Esophagus squamous epithelium (tissue), 4 donors: ENCODE measurements around the gene KCNJ3.

Experiments
- CTCF ChIP-seq, 6 experiments: fragments of 450-650 bp in 4 of 6; fragments of 200-600 bp in 2 of 6; sonication (generic) in 2 of 6; IDR thresholded peaks; one replicate each; pipeline ENCODE4 v1.5.1; 2016 to 2019; ENCODE audit warnings: antibody characterized with exemption in 6 of 6, mild to moderate bottlenecking in 4 of 6, moderate library complexity in 4 of 6
- POLR2A ChIP-seq, 4 donors: fragments of 450-650 bp; IDR thresholded peaks; one replicate each; pipeline ENCODE4 v1.6.1; 2017; ENCODE audit warnings: antibody characterized with exemption in 4 of 4, mild to moderate bottlenecking in 4 of 4, moderate library complexity in 3 of 4

- TF ChIP-seq POLR2A (IDR thresholded peaks at IDR 0.05): no peak
- TF ChIP-seq CTCF (IDR thresholded peaks at IDR 0.05): no peak
Measured at GRCh38 chr2:154776825-154777224, 78.3 kb downstream of the KCNJ3 start.
